Colonic mucosa (tissue), 4 donors: ENCODE results near the gene PDCD1LG2. TPM values are rescaled to one million over a fixed set of nuclear protein-coding genes. Genes with fewer than 3 reads are reported as not detected.
"Not testable (repeated sequence)": the region's sequence is repeated elsewhere in the genome, so short reads cannot be mapped to it uniquely, and the experiment has no call there.

Experiments used
- DNase-seq: peaks from one replicate; pipeline ENCODE4 v3.0.0-alpha.2; 2020
- H3K27ac ChIP-seq: fragments of 200-600 bp; one replicate; pipeline ENCODE4 v1.8.0; 2021
- H3K27me3 ChIP-seq: fragments of 200-600 bp; one replicate; pipeline ENCODE4 v1.8.0; 2021
- H3K36me3 ChIP-seq: fragments of 200-600 bp; one replicate; pipeline ENCODE4 v1.8.0; 2021
- H3K4me1 ChIP-seq: fragments of 200-600 bp; one replicate; pipeline ENCODE4 v1.8.0; 2021; ENCODE audit warnings: mild to moderate bottlenecking
- H3K4me3 ChIP-seq: fragments of 200-600 bp; one replicate; pipeline ENCODE4 v1.8.0; 2021
- H3K9ac ChIP-seq, 2 donors: one replicate each; pipeline ENCODE4 v1.7.0; 2013; ENCODE audit warnings: control low read depth in 2 of 2, low read depth in 2 of 2, low read length in 2 of 2
- H3K9me3 ChIP-seq: fragments of 200-600 bp; one replicate; pipeline ENCODE4 v1.8.0; 2021
- intact Hi-C: fragments of 100-400 bp; cut with DNase I; formaldehyde crosslinking; loops from one replicate; pipeline ENCODE4 v1.14.1; 2022
- total RNA-seq, 2 donors: library from RNA; stranded (reverse); fragmentation: NEBNext Ultra II Directional in 1 of 2; extraction: Animal tissue kit (Norgen Biotek cat#: 25700) in 1 of 2; gene quantifications; one replicate each; pipeline ENCODE4 v1.2.1, GENCODE V29; 2021
- TF ChIP-seq, protein P1 (sequence below): fragments of 200-600 bp; IDR thresholded peaks from one replicate; pipeline ENCODE4 v1.8.0; 2022; ENCODE audit warnings: antibody characterized with exemption, mild to moderate bottlenecking
- donor health status: healthy.
- donor health status: DM: no; HTN: no; CAD: no.
- donor health status: DM: no; HTN: no; CAD: no.

Gene PDCD1LG2
- total RNA-seq, 2 donors from 2014 or later, result 0.15 to 1.0 TPM

DNA sequence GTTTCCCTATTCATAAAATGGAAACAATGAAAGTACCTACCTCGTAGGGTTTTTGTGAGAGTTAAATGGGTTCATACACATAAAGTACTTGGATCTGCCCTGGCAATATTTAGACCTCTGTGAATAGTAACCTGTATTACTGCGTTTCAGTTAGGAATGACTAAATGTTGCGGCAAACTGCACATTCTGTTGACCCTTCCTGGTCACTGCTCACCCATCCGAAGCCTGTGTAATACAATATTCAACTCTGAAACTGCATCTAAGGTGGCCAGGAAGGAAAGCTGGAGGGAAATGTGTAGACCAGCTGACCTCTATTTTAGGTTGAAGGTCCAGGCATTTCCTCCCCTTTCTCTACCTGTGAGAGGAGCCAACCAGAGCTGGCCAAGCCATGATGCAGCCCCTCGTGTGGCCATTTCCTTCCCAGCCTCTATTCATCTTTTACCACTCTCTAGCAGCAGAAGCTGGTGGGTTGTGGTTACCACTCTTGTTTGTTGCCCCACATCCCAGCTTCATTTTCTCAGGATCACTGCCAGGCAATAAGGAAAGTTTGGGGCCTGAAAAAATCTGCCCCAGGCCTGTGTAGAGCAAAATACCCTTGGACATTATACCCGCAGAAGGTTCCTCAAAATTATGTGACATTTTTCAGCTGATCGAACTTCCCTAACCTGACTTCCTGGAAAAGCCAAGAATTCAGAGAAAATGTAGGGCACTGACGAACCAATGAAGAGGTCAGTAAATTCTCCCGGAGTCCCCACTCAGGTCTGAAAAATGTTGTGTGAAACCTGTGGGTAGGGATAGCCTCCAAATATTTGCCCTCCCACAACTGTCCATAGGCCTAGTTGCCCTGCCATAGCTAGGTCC, 20.5 kb upstream of the PDCD1LG2 start:
- TF ChIP-seq, protein P1, sequence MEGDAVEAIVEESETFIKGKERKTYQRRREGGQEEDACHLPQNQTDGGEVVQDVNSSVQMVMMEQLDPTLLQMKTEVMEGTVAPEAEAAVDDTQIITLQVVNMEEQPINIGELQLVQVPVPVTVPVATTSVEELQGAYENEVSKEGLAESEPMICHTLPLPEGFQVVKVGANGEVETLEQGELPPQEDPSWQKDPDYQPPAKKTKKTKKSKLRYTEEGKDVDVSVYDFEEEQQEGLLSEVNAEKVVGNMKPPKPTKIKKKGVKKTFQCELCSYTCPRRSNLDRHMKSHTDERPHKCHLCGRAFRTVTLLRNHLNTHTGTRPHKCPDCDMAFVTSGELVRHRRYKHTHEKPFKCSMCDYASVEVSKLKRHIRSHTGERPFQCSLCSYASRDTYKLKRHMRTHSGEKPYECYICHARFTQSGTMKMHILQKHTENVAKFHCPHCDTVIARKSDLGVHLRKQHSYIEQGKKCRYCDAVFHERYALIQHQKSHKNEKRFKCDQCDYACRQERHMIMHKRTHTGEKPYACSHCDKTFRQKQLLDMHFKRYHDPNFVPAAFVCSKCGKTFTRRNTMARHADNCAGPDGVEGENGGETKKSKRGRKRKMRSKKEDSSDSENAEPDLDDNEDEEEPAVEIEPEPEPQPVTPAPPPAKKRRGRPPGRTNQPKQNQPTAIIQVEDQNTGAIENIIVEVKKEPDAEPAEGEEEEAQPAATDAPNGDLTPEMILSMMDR, result no peak
- H3K4me3 ChIP-seq, result no peak overlapping the region
- H3K9me3 ChIP-seq, result no peaks in the 10 kb centered on the region

DNA sequence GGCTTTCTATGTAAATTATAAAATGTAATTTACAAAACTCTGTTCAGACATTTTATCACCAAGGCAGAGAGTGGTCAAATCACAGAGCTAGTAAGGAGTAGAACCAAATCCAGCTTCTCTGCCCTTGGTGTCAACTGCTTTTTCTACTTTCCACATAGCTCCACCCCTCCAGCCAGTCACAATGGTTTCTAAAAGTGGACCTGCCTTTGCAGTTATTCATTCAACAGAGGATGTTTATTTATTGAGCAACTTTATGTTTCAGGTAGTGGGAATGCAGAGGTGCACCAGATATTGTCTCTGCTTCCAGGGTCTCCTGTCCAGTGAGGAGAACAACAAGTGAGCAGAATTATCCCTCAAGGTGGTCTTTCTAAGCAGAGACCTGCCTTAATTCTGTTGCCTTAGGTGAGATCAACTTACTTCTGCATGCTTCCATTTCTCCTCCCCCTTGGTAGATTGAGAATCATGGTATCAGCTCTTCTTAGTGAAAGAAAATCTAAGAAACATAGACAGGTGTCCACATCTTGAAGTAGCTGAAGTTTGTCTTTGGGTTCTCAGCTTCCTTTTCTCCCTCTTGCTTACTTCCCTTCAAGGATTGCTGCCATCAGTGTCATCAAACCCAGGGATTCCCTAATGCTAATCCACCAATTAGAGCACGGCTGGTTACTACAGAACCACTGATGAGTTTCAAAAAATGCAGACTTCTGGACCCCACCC, 17.2 kb upstream of the PDCD1LG2 start:
- Histone ChIP-seq H3K4me3 (no peak overlapping the region), H3K4me1 (no peaks in the 10 kb centered on the region), H3K27me3 (no peaks in the 10 kb centered on the region), H3K36me3 (no peaks in the 10 kb centered on the region), H3K9ac (no peak overlapping the region), H3K9me3 (no peaks in the 10 kb centered on the region), H3K27ac (peak overlapping the region; percentile 29)
- DNase-seq, result no peak
- intact Hi-C loops, result no loop called here
- TF ChIP-seq, protein P1, result no peak

More for the DNA sequence above, 20.5 kb upstream of the PDCD1LG2 start:
- Histone ChIP-seq H3K36me3 (no peaks in the 10 kb centered on the region), H3K27ac (no peak overlapping the region), H3K4me1 (no peaks in the 10 kb centered on the region), H3K9ac (no peak overlapping the region), H3K27me3 (no peaks in the 10 kb centered on the region)
- intact Hi-C loops, result no loop called here
- no peak for DNase-seq

DNA sequence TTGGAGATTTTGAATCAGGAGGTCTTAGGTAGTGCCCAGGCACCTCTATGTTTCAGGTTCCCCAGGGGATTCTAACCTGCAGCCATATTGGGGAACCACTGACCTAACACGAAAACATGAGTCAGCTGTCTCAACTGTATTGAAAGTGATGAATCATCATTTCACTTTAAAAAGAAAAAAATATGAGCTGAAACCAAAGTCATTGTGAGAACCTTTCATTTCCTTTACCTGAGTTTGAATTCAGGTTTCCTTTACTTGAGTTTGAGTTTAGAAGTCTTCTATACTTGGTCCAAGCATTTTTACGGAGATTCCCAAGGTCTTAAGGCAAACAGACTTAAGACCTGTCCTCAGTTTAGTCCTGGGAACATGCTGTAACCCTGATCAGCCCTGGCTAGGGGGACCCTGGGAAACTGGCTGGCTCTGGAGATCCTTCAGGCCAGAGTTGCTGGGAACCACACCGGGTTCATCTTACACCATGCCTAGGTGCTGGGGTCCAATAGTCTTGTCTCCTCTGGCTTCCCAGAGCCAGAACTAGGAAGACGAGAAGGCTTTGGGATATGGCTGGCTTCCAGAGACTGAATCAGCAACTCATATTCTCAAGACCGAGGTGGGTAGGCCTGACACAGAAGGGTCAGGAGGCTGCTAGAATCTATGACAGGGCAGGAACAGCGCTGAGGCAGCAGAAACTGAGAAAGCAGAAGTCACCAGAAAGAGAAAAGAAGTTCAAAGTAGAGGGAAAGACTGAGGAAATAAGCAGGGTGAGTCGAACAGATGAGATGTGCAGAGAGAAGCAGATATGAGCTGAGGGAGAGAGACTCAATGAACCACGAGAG, 16.4 kb upstream of the PDCD1LG2 start:
- peak; percentile 26 for DNase-seq
- intact Hi-C loops, result no loop called here
- TF ChIP-seq, protein P1, result no peak
- Histone ChIP-seq H3K36me3 (no peaks in the 10 kb centered on the region), H3K9ac (no peak overlapping the region), H3K9me3 (no peaks in the 10 kb centered on the region), H3K4me1 (no peaks in the 10 kb centered on the region), H3K27ac (peak overlapping the region; percentile 29), H3K4me3 (no peak overlapping the region), H3K27me3 (no peaks in the 10 kb centered on the region)

DNA sequence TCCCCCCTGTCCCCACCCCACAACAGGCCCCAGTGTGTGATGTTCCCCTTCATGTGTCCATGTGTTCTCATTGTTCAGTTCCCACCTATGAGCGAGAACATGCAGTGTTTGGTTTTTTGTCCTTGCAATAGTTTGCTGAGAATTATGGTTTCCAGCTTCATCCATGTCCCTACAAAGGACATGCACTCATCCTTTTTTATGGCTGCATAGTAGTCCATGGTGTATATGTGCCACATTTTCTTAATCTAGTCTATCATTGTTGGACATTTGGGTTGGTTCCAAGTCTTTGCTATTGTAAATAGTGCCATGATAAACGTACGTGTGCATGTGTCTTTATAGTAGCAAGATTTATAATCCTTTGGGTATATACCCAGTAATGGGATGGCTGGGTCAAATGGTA, 15.6 kb upstream of the PDCD1LG2 start:
- H3K9ac ChIP-seq, H3K27ac ChIP-seq, DNase-seq, H3K27me3 ChIP-seq, H3K36me3 ChIP-seq, H3K4me3 ChIP-seq, H3K9me3 ChIP-seq, intact Hi-C loops, H3K4me1 ChIP-seq: not testable (repeated sequence)

DNA sequence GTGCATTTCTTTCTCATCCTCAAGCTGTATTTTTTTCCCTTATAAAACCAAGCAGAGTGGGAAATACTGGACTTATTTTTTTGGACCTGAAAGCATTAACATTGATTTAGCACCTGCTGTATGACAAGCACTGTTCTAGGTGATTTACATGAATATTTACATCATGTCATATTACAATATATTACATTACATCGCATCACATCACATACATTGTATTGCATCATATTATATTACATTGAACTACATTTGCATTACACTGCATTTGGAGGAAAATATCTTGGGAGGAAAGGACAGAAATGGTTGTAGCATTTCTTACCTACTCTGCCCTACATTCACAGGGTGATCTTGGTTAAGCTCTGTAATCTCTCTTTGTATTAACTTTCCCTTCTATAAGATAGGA, 11.2 kb upstream of the PDCD1LG2 start:
- Histone ChIP-seq H3K4me3 (no peak overlapping the region), H3K27ac (no peak overlapping the region), H3K9me3 (no peaks in the 10 kb centered on the region), H3K27me3 (no peaks in the 10 kb centered on the region), H3K4me1 (no peaks in the 10 kb centered on the region), H3K9ac (no peak overlapping the region), H3K36me3 (no peaks in the 10 kb centered on the region)
- TF ChIP-seq, protein P1, result no peak
- no peak for DNase-seq
- intact Hi-C loops, result no loop called here
